Measurements from ENCODE around the gene HLA-DMA. TPM values are rescaled to one million over a fixed set of nuclear protein-coding genes. Genes with fewer than 3 reads are reported as not detected.
"Not testable (repeated sequence)": the region's sequence is repeated elsewhere in the genome, so short reads cannot be mapped to it uniquely, and the experiment has no call there.

HLA-DMA gene
- total RNA-seq, 1 experiment from 2014 or later, result 451 TPM

DNA sequence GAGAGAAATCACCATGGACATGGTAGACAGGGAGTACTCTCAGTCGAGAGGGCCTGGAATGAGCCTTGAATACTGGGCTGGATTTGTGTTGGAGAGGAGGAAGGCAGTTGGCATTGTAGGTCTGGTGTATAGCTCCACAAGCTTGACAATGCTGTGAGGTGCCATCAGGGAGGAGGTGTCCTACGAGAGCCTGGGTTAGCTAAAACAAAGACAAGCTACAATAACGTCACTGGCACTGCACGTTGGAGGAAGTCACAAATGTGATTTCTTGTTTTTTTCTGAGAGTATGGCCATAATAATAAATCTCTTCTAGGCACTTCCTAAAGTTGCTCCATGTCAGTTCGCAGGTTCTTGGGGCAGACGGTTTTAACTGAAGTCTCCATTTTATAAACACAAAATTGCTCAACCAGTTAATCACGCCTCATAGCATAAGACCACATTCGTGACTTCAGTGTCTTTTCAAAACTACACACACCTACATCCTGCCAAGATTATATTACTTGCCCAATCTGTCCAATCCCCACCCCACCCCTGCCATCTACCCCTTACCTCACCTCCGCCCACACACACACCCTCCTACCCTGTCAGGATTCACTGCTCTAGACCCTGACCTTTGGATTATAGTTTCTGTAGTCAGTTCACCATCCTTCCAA lies 7.7 kb downstream of the HLA-DMA start:
- H3K36me3 ChIP-seq (ENCODE audit: insufficient read depth, low read length), result peaks cover 10% of the 10 kb centered on the region
- peak overlapping the region; percentile 99 for H3K27ac ChIP-seq (ENCODE audit: low read length)
- H3K4me3 ChIP-seq (ENCODE audit: low read length), result peak overlapping the region; percentile 66
- H3K9ac ChIP-seq (ENCODE audit: low read length), result peak overlapping the region; percentile 80
- H3K4me1 ChIP-seq (ENCODE audit: low read length), result peaks cover 96% of the 10 kb centered on the region
- no peaks in the 10 kb centered on the region; the same call in 1 of the 2 replicates for H3K9me3 ChIP-seq (ENCODE audit: low read length)
- DNase-seq, result peak; percentile 83
- no peaks in the 10 kb centered on the region for H4K20me1 ChIP-seq (ENCODE audit: insufficient read depth, low read depth, low read length)
- no peaks in the 10 kb centered on the region for H3K27me3 ChIP-seq (ENCODE audit: low read length)
- H2AFZ ChIP-seq (ENCODE audit: low read length), result peak overlapping the region; percentile 22
- H3K79me2 ChIP-seq (ENCODE audit: low read length), result peaks cover 19% of the 10 kb centered on the region
- H3K4me2 ChIP-seq (ENCODE audit: low read depth, low read length, poor library complexity, severe bottlenecking), result peak overlapping the region; percentile 94
- no peaks in the 10 kb centered on the region for H3K9me2 ChIP-seq (replicated peaks; ENCODE audit: insufficient read depth, low read length)

DNA sequence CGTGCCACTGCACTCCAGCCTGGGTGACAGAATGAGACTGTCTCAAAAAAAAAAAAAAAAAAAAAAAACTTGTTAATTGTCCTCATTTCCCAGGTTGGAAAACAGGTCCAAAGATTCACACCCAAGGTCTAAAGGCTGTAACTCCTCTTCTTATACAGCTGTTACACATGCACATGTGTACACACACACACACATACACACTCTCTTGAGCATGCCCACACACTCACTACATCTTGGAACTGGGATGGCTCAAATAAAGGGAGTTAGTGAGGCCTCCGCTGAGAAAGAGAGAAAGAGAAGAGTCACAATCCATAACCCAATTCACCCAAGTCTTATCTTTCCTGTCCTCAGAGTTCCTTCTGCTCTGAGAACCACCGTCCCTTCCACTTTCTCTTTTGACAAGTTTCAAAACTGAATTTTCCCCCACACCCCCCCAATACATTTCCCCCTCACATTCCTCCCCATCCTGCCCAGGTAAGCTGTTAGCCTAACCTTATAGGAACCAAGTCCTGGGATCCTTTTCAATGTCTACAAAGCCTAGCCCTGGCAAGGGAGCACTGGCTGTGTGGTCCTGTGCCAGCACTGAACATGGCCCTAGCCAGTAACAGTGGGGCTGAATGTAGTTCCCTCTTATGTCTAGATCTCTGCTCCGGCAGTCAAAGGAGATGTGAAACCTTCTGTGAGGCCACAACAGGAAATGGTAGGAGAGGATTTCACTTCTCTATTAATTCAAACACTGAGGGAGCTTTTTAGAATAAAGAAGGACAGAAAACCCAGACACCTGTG lies 8.8 kb downstream of the HLA-DMA start:
- H4K20me1 ChIP-seq (ENCODE audit: insufficient read depth, low read depth, low read length), result no peaks in the 10 kb centered on the region

DNA sequence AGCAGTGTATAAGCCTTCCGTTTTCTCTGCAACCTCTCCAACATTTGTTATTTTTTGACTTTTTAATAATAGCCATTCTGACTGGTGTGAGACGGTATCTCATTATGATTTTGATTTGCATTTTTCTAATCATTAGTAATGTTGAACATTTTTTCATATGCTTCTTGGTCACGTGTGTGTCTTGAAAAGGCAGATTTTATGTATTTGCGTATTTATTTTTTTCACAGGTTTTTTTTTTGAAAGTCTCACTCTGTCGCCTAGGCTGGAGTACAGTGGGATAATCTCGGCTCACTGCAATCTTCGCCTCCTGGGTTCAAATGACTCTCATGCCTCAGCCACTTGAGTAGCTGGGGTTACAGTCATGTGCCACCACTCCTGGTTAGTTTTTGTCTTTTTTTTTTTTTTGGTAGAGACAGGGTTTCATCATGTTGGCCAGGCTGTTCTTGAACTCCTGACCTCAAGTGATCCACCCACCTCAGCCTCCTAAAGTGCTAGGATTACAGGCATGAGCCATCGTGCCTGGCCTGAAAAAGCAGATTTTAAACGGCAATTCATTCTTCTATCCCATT lies 10.3 kb downstream of the HLA-DMA start:
- Histone ChIP-seq H3K4me3 (ENCODE audit: low read length) (peak overlapping the region; percentile 66; the same call in 1 of the 2 replicates), H3K79me2 (ENCODE audit: low read length) (peaks cover 17% of the 10 kb centered on the region), H3K9ac (ENCODE audit: low read length) (peak overlapping the region; percentile 80), H3K36me3 (ENCODE audit: insufficient read depth, low read length) (peaks cover 10% of the 10 kb centered on the region), H2AFZ (ENCODE audit: low read length) (0 out of 2 replicates have a peak overlapping the region, but pooled peaks have one; percentile 52), H3K4me2 (ENCODE audit: low read depth, low read length, poor library complexity, severe bottlenecking) (peak overlapping the region; percentile 94), H3K27ac (ENCODE audit: low read length) (peak overlapping the region; percentile 99), H3K4me1 (ENCODE audit: low read length) (peaks cover 86% of the 10 kb centered on the region)
- not testable (repeated sequence) for H3K27me3 ChIP-seq (ENCODE audit: low read length); H3K9me3 ChIP-seq (ENCODE audit: low read length); H4K20me1 ChIP-seq (ENCODE audit: insufficient read depth, low read depth, low read length); H3K9me2 ChIP-seq (replicated peaks; ENCODE audit: insufficient read depth, low read length)
- DNase-seq, result peak; percentile 61

More for the DNA sequence above, 8.8 kb downstream of the HLA-DMA start:
- peak overlapping the region; percentile 22; the same call in 1 of the 2 replicates for H2AFZ ChIP-seq (ENCODE audit: low read length)
- peak overlapping the region; percentile 66 for H3K4me3 ChIP-seq (ENCODE audit: low read length)
- H3K9me3 ChIP-seq (ENCODE audit: low read length), result no peaks in the 10 kb centered on the region; the same call in 1 of the 2 replicates
- H3K27me3 ChIP-seq (ENCODE audit: low read length), result no peaks in the 10 kb centered on the region
- no peaks in the 10 kb centered on the region for H3K9me2 ChIP-seq (replicated peaks; ENCODE audit: insufficient read depth, low read length)
- peak overlapping the region; percentile 80 for H3K9ac ChIP-seq (ENCODE audit: low read length)
- H3K27ac ChIP-seq (ENCODE audit: low read length), result peak overlapping the region; percentile 99
- peaks cover 96% of the 10 kb centered on the region for H3K4me1 ChIP-seq (ENCODE audit: low read length)
- H3K79me2 ChIP-seq (ENCODE audit: low read length), result peaks cover 18% of the 10 kb centered on the region
- H3K36me3 ChIP-seq (ENCODE audit: insufficient read depth, low read length), result 0 out of 2 replicates have a peak, but pooled peaks cover 2% of the 10 kb centered on the region
- DNase-seq, result peak; percentile 94
- H3K4me2 ChIP-seq (ENCODE audit: low read depth, low read length, poor library complexity, severe bottlenecking), result peak overlapping the region; percentile 94

DNA sequence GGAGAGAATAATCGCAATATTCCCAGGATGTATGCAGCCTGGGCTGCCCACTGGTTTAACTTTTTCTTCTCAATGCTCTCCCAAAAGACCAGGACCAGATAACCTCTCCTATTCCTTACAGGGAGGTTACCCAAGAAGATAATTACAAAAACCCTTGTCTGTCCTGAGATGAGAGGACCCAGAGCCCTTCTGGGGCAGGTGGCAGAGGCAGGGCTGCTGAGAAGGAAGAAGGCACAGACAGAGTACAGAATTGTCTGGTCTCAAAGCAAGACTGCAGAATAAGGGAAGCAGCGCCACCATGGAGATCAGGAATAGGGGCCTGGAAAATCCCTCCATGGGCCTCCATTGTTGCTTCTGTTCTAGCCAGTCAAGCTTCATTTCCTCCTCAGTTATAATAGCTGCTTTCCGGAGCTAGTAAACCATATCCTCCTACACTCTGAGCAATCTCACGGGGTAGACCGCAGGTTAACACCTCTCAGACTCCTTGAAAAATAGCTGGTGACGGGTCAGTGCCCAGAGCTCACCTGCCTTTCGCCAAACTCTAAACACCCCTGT lies 11.6 kb downstream of the HLA-DMA start:
- H3K4me1 ChIP-seq (ENCODE audit: low read length), result peaks cover 73% of the 10 kb centered on the region
- H3K27ac ChIP-seq (ENCODE audit: low read length), result peak overlapping the region; percentile 99
- H3K4me2 ChIP-seq (ENCODE audit: low read depth, low read length, poor library complexity, severe bottlenecking), result peak overlapping the region; percentile 94
- H3K9me2 ChIP-seq (replicated peaks; ENCODE audit: insufficient read depth, low read length), result no peaks in the 10 kb centered on the region
- peak; percentile 85 for DNase-seq
- H4K20me1 ChIP-seq (ENCODE audit: insufficient read depth, low read depth, low read length), result no peaks in the 10 kb centered on the region
- peaks cover 17% of the 10 kb centered on the region for H3K79me2 ChIP-seq (ENCODE audit: low read length)
- H2AFZ ChIP-seq (ENCODE audit: low read length), result peak overlapping the region; percentile 25; the same call in 1 of the 2 replicates
- H3K36me3 ChIP-seq (ENCODE audit: insufficient read depth, low read length), result peaks cover 14% of the 10 kb centered on the region
- no peaks in the 10 kb centered on the region for H3K27me3 ChIP-seq (ENCODE audit: low read length)
- H3K9ac ChIP-seq (ENCODE audit: low read length), result peak overlapping the region; percentile 87
- H3K4me3 ChIP-seq (ENCODE audit: low read length), result peak overlapping the region; percentile 85
- H3K9me3 ChIP-seq (ENCODE audit: low read length), result no peaks in the 10 kb centered on the region; the same call in 1 of the 2 replicates

DNA sequence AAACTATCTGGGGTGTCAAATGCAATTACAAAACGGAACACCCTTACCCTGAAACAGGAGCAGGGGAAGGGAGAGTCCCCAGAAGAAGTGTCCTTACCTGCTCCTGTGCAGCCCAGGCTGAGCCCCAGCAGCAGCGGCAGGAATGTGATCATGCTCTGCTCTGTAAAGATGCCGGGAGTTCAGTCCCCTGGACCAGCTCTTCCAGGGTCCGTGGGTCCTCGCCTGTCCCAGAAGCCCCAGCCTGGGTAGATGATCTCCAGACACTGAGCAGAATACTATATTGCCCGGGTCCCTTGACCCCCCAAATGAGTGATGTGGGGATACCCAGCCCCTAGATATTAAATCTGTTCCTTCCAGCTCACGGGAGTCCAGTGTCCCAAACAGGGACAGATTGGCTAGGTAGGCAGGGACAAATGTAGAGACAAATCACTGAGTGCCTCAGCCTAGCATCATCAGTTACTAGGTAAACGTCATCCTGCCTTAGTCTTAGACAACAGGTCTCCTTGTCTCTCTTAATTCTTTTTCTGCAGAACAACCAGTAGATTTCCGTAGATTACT lies 12.2 kb downstream of the HLA-DMA start, which contains the start of gene HLA-DMB:
TSS of gene HLA-DMB (minus strand) at position 373 of the 558 bp plus-strand sequence. CDS start at position 152, 221 bp downstream.
- no peaks in the 10 kb centered on the region for H3K9me2 ChIP-seq (replicated peaks; ENCODE audit: insufficient read depth, low read length)
- peaks cover 67% of the 10 kb centered on the region for H3K4me1 ChIP-seq (ENCODE audit: low read length)
- peak within 1 kb of the TSS; percentile 94 for H3K4me2 ChIP-seq (ENCODE audit: low read depth, low read length, poor library complexity, severe bottlenecking)
- peak within 1 kb of the TSS; percentile 87 for H3K9ac ChIP-seq (ENCODE audit: low read length)
- H3K9me3 ChIP-seq (ENCODE audit: low read length), result no peaks in the 10 kb centered on the region
- DNase-seq, result peak; percentile 94
- H2AFZ ChIP-seq (ENCODE audit: low read length), result peak within 1 kb of the TSS; percentile 52
- no peaks in the 10 kb centered on the region for H3K27me3 ChIP-seq (ENCODE audit: low read length)
- H3K79me2 ChIP-seq (ENCODE audit: low read length), result peaks cover 17% of the 10 kb centered on the region
- peak within 1 kb of the TSS; percentile 85 for H3K4me3 ChIP-seq (ENCODE audit: low read length)
- H4K20me1 ChIP-seq (ENCODE audit: insufficient read depth, low read depth, low read length), result no peaks in the 10 kb centered on the region
- H3K27ac ChIP-seq (ENCODE audit: low read length), result peak within 1 kb of the TSS; percentile 99
- peaks cover 14% of the 10 kb centered on the region for H3K36me3 ChIP-seq (ENCODE audit: insufficient read depth, low read length)

DNA sequence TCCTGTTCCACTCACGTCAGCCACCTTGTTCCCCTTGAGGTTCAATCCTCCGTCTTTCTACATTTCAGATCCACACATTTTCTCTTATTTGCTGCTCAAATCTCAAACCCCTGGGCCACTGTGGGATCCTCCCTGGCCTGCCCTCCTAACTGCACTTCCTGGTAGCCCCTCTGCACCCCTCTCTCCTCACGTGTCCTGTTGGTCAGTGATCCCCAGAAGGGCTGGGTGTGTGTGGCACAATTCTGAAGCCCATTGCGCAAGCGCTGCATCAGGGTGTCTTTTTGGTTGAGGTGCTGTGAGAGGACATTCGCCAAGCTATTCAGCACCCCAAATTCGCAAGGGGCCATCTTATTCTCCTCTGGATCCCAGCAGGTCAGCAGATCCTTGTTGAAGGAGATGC lies 14.4 kb downstream of the HLA-DMA start:
- peaks cover 45% of the 10 kb centered on the region for H3K4me1 ChIP-seq (ENCODE audit: low read length)
- H3K4me3 ChIP-seq (ENCODE audit: low read length), result no peak overlapping the region
- no peak overlapping the region for H3K4me2 ChIP-seq (ENCODE audit: low read depth, low read length, poor library complexity, severe bottlenecking)
- H3K27me3 ChIP-seq (ENCODE audit: low read length), result no peaks in the 10 kb centered on the region
- no peak overlapping the region for H3K9ac ChIP-seq (ENCODE audit: low read length)
- peak; percentile 40 for DNase-seq
- H2AFZ ChIP-seq (ENCODE audit: low read length), result no peak overlapping the region
- no peaks in the 10 kb centered on the region for H3K9me2 ChIP-seq (replicated peaks; ENCODE audit: insufficient read depth, low read length)
- peaks cover 14% of the 10 kb centered on the region for H3K36me3 ChIP-seq (ENCODE audit: insufficient read depth, low read length)
- no peak overlapping the region for H3K27ac ChIP-seq (ENCODE audit: low read length)
- H4K20me1 ChIP-seq (ENCODE audit: insufficient read depth, low read depth, low read length), result no peaks in the 10 kb centered on the region
- H3K79me2 ChIP-seq (ENCODE audit: low read length), result peaks cover 17% of the 10 kb centered on the region
- H3K9me3 ChIP-seq (ENCODE audit: low read length), result no peaks in the 10 kb centered on the region

DNA sequence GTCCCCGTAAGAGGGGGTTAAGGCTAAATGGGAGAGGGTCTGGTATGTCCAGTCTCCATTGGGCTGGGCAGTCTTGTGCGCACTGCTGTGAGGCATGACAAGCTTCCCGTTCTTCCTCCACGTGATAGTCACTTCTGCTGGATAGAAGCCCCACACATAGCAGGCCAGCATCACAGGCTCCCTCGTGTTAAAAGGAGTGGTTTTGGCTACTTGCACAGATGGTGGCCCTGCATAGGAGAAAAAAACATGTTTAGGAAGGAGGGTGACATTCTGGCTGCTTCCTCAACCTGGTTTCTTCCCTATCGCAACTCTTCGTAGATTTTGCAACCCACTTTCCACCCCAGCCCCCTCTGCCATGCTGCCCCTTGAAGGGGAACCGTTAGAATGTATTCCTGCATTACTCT lies 15.7 kb downstream of the HLA-DMA start:
- Histone ChIP-seq H2AFZ (ENCODE audit: low read length) (no peak overlapping the region), H3K27me3 (ENCODE audit: low read length) (no peaks in the 10 kb centered on the region), H3K9ac (ENCODE audit: low read length) (no peak overlapping the region), H3K9me2 (replicated peaks; ENCODE audit: insufficient read depth, low read length) (no peaks in the 10 kb centered on the region), H3K4me3 (ENCODE audit: low read length) (no peak overlapping the region), H3K4me2 (ENCODE audit: low read depth, low read length, poor library complexity, severe bottlenecking) (no peak overlapping the region), H3K36me3 (ENCODE audit: insufficient read depth, low read length) (peaks cover 14% of the 10 kb centered on the region), H3K27ac (ENCODE audit: low read length) (no peak overlapping the region), H3K4me1 (ENCODE audit: low read length) (peaks cover 32% of the 10 kb centered on the region), H4K20me1 (ENCODE audit: insufficient read depth, low read depth, low read length) (no peaks in the 10 kb centered on the region), H3K9me3 (ENCODE audit: low read length) (no peaks in the 10 kb centered on the region), H3K79me2 (ENCODE audit: low read length) (peaks cover 17% of the 10 kb centered on the region)
- DNase-seq, result no peak

All from Karpas-422 (cell line).